ENCODE results near the gene NLGN1. TPM values are rescaled to one million over a fixed set of nuclear protein-coding genes. Genes with fewer than 3 reads are reported as not detected.

Gene NLGN1
- total RNA-seq, 2 donors from 2014 or later, result 0.67 to 1.3 TPM

GRCh38 chr3:173992416-173992815 is 594.9 kb downstream of the NLGN1 start:
- Histone ChIP-seq H3K9me3 (no peaks in the 10 kb centered on the region), H3K4me1 (no peaks in the 10 kb centered on the region), H3K36me3 (no peaks in the 10 kb centered on the region), H3K4me3 (no peak overlapping the region), H3K9ac (ENCODE audit: low read depth in 2 of 2, low read length in 2 of 2) (no peak overlapping the region), H3K27me3 (no peaks in the 10 kb centered on the region), H3K27ac (no peak overlapping the region)
- intact Hi-C loops (cut with DNase I), result no loop called here
- TF ChIP-seq, protein P1, sequence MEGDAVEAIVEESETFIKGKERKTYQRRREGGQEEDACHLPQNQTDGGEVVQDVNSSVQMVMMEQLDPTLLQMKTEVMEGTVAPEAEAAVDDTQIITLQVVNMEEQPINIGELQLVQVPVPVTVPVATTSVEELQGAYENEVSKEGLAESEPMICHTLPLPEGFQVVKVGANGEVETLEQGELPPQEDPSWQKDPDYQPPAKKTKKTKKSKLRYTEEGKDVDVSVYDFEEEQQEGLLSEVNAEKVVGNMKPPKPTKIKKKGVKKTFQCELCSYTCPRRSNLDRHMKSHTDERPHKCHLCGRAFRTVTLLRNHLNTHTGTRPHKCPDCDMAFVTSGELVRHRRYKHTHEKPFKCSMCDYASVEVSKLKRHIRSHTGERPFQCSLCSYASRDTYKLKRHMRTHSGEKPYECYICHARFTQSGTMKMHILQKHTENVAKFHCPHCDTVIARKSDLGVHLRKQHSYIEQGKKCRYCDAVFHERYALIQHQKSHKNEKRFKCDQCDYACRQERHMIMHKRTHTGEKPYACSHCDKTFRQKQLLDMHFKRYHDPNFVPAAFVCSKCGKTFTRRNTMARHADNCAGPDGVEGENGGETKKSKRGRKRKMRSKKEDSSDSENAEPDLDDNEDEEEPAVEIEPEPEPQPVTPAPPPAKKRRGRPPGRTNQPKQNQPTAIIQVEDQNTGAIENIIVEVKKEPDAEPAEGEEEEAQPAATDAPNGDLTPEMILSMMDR (IDR thresholded peaks at IDR 0.05), result no peak
- no peak for DNase-seq

GRCh38 chr3:173993299-173993698 is 595.8 kb downstream of the NLGN1 start:
- intact Hi-C loops (cut with DNase I), result no loop called here
- TF ChIP-seq, protein P1 (IDR thresholded peaks at IDR 0.05), result no peak
- DNase-seq, result no peak
- H3K36me3 ChIP-seq, result no peaks in the 10 kb centered on the region
- no peaks in the 10 kb centered on the region for H3K9me3 ChIP-seq
- H3K4me1 ChIP-seq, result no peaks in the 10 kb centered on the region
- no peak overlapping the region for H3K4me3 ChIP-seq
- H3K27ac ChIP-seq, result no peak overlapping the region
- H3K27me3 ChIP-seq, result no peaks in the 10 kb centered on the region
- no peak overlapping the region for H3K9ac ChIP-seq (ENCODE audit: low read depth in 2 of 2, low read length in 2 of 2)

- no peaks in the 10 kb centered on the region for H3K36me3 ChIP-seq
- no peak for DNase-seq
- H3K4me1 ChIP-seq, result no peaks in the 10 kb centered on the region
- no peak overlapping the region for H3K9ac ChIP-seq (ENCODE audit: low read depth in 2 of 2, low read length in 2 of 2)
- H3K27me3 ChIP-seq, result no peaks in the 10 kb centered on the region
- TF ChIP-seq, protein P1 (IDR thresholded peaks at IDR 0.05), result no peak
- H3K27ac ChIP-seq, result no peak overlapping the region
- H3K9me3 ChIP-seq, result no peaks in the 10 kb centered on the region
- H3K4me3 ChIP-seq, result no peak overlapping the region
- intact Hi-C loops (cut with DNase I), result no loop called here
Observed at GRCh38 chr3:174000675-174001074, 603.1 kb downstream of the NLGN1 start.

- Histone ChIP-seq H3K4me3 (no peak overlapping the region), H3K9ac (ENCODE audit: low read depth in 2 of 2, low read length in 2 of 2) (no peak overlapping the region), H3K27ac (no peak overlapping the region), H3K4me1 (no peaks in the 10 kb centered on the region), H3K9me3 (no peaks in the 10 kb centered on the region), H3K36me3 (no peaks in the 10 kb centered on the region), H3K27me3 (no peaks in the 10 kb centered on the region)
- TF ChIP-seq, protein P1 (IDR thresholded peaks at IDR 0.05), result no peak
- DNase-seq, result no peak
- intact Hi-C loops (cut with DNase I), result no loop called here
Observed at GRCh38 chr3:174002543-174002942, 605.0 kb downstream of the NLGN1 start.

DNA sequence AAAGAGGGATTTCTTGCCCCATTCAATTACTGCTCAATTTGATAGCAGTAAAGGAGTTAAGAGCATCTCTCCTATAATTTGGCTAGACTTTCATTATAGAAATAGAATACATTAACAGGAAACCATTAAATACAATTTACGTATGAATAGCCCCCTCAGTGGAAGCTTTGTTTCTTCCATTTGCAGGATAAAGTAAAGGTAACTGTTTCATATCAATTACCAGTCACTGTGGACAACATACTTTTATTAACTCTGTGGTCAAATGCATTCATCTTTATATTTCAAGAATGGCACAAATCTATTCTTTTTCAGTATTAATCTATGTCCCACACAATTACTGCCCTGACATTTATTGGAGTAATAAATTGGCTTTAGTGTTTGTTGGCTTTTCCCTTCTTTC is 613.4 kb downstream of the NLGN1 start:
- no peaks in the 10 kb centered on the region for H3K36me3 ChIP-seq
- H3K9me3 ChIP-seq, result no peaks in the 10 kb centered on the region
- H3K4me1 ChIP-seq, result no peaks in the 10 kb centered on the region
- H3K4me3 ChIP-seq, result no peak overlapping the region
- H3K27ac ChIP-seq, result no peak overlapping the region
- H3K27me3 ChIP-seq, result no peaks in the 10 kb centered on the region
- TF ChIP-seq, protein P1 (IDR thresholded peaks at IDR 0.05), result no peak
- H3K9ac ChIP-seq (ENCODE audit: low read depth in 2 of 2, low read length in 2 of 2), result no peak overlapping the region
- intact Hi-C loops (cut with DNase I), result no loop called here
- DNase-seq, result no peak

DNA sequence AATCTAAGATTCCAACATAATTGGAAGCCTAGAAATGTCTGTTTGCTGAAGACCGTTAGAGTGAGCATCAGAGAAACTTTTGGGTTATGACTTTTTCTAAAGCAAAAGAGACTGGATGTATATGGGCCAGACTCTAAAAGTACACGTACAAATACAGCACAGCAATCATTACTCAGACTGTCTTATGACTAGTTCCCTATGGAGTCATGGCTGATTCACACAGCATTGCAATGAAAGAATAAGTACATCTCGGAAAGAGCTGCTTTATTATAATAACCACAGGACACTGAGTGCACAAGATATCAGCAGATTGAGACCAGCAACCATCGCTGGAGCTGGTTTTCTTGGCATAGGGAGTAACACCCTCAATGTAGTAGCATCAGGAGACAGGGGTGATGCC is 618.6 kb downstream of the NLGN1 start:
- no peak for DNase-seq
- H3K9ac ChIP-seq (ENCODE audit: low read depth in 2 of 2, low read length in 2 of 2), result no peak overlapping the region
- no peaks in the 10 kb centered on the region for H3K9me3 ChIP-seq
- no peak overlapping the region for H3K27ac ChIP-seq
- TF ChIP-seq, protein P1 (IDR thresholded peaks at IDR 0.05), result no peak
- intact Hi-C loops (cut with DNase I), result no loop called here
- H3K4me3 ChIP-seq, result no peak overlapping the region
- no peaks in the 10 kb centered on the region for H3K27me3 ChIP-seq
- H3K36me3 ChIP-seq, result no peaks in the 10 kb centered on the region
- H3K4me1 ChIP-seq, result no peaks in the 10 kb centered on the region
